Small intestine (tissue), 7 donors: Measurements from ENCODE around the gene PHC2. TPM values are rescaled to one million over a fixed set of nuclear protein-coding genes. Genes with fewer than 3 reads are reported as not detected.

Experiments used
- DNase-seq, 2 donors: peaks; one replicate each; pipeline versions ENCODE4 v3.0.0 to v3.0.0-alpha.2; 2013
- FAIRE-seq: peaks from 2 replicates; lab custom pipeline; 2012; peaks lifted over from hg19 to GRCh38; lab: Jason Lieb, UNC
- H3K27ac ChIP-seq, 3 donors: one replicate each; pipeline ENCODE4 v1.5.1; 2013; ENCODE audit warnings: low read length in 2 of 3, mild to moderate bottlenecking in 2 of 3, control low read depth in 1 of 3, inconsistent platforms in 1 of 3, low read depth in 1 of 3, moderate library complexity in 1 of 3
- H3K27me3 ChIP-seq, 3 donors: one replicate each; pipeline ENCODE4 v1.6.1; 2013; ENCODE audit warnings: low read length in 3 of 3, inconsistent platforms in 1 of 3; ENCODE audit not compliant: control insufficient read depth in 3 of 3, insufficient read depth in 3 of 3
- H3K36me3 ChIP-seq, 3 donors: one replicate each; pipeline ENCODE4 v1.6.1; 2013; ENCODE audit warnings: low read length in 3 of 3, inconsistent platforms in 1 of 3, low read depth in 1 of 3, mild to moderate bottlenecking in 1 of 3, moderate library complexity in 1 of 3; ENCODE audit not compliant: control insufficient read depth in 3 of 3, insufficient read depth in 2 of 3
- H3K4me1 ChIP-seq, 3 donors: one replicate each; pipeline ENCODE4 v1.6.1; 2013; ENCODE audit warnings: low read length in 2 of 3, inconsistent platforms in 1 of 3, low read depth in 1 of 3, mild to moderate bottlenecking in 1 of 3, moderate library complexity in 1 of 3; ENCODE audit not compliant: control insufficient read depth in 3 of 3, insufficient read depth in 2 of 3
- H3K4me3 ChIP-seq, 3 donors: one replicate each; pipeline ENCODE4 v1.5.1; 2013; ENCODE audit warnings: low read length in 3 of 3, control low read depth in 1 of 3, inconsistent platforms in 1 of 3, low read depth in 1 of 3, mild to moderate bottlenecking in 1 of 3, moderate library complexity in 1 of 3
- H3K9me3 ChIP-seq, 2 donors: one replicate each; pipeline ENCODE4 v1.6.1; 2013; ENCODE audit warnings: low read depth in 1 of 2, low read length in 1 of 2; ENCODE audit not compliant: control insufficient read depth in 2 of 2, insufficient read depth in 1 of 2
- WGBS, 3 donors: extraction: QIAGEN DNeasy Blood & Tissue Kit; methylation state at CpG; one replicate each; pipeline ENCODE4 v1.1.7; 2013; 5-methylcytosine and 5-hydroxymethylcytosine counted together
- polyA plus RNA-seq, 4 donors: library from polyadenylated mRNA; stranded (reverse) in 3 of 4; unstranded in 1 of 4; fragments of 200-250 nt in 3 of 4; fragments of 120-200 nt in 1 of 4; gene quantifications; one replicate each; pipeline versions ENCODE4 v1.2.1 to v1.2.3, GENCODE V29; 2013
- donor health status: healthy with polysubstance abuse.
- donor health status: control.
- donor health status: control.
- donor health status: Bipolar disorder and iron deficiency.
- donor health status: healthy.

Gene PHC2
- polyA plus RNA-seq, 4 donors, result 41.2 to 110 (median 47.8) TPM

GRCh38 chr1:33377756-33378155, 53.1 kb downstream of the PHC2 start:
- FAIRE-seq, result no peak
- Histone ChIP-seq H3K36me3 (peaks cover 0 to 5% (median 0%) of the 10 kb centered on the region in 3 donors), H3K4me3 (no peak overlapping the region), H3K27ac (peak overlapping the region in 1 of 3 donors; percentile 55), H3K9me3 (no peaks in the 10 kb centered on the region), H3K27me3 (no peaks in the 10 kb centered on the region), H3K4me1 (peaks cover 0 to 30% (median 0%) of the 10 kb centered on the region in 3 donors)
- peak; percentile 31 to 85 for DNase-seq
- 19 to 49% (median 37%) methylated on average over 1 of the region's 1 CpG for WGBS, 3 donors

- H3K27ac ChIP-seq, result peak overlapping the region in 1 of 3 donors; percentile 55
- 13 to 80% (median 31%) methylated on average over 1 of the region's 1 CpG for WGBS, 3 donors
- no peaks in the 10 kb centered on the region for H3K9me3 ChIP-seq
- no peak overlapping the region for H3K4me3 ChIP-seq
- FAIRE-seq (no peak), DNase-seq (peak; percentile 34 to 53)
- H3K27me3 ChIP-seq, result no peaks in the 10 kb centered on the region
- peaks cover 0 to 30% (median 0%) of the 10 kb centered on the region in 3 donors for H3K4me1 ChIP-seq
- peaks cover 0 to 12% (median 0%) of the 10 kb centered on the region in 3 donors for H3K36me3 ChIP-seq
Observed at GRCh38 chr1:33377013-33377412, 53.9 kb downstream of the PHC2 start.

DNA sequence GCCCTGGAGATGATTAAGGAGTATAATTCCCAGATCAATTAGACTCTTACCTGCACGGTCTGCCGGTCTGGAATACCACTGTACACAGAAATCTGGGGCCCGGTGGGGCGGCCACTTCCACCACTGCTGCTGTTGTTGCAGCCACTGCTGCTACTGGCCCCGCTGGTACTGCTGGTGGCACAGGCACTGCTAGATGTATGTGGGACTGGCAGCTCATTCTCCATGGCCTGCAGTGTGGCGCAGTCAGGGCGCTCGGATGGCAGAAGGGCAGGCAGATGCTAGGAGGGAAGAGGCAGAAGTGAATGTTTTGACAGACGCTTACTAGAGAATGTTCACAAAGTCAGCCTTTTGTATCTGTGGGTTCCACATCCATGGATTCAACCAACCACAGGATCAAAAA, 55.6 kb downstream of the PHC2 start:
- WGBS, 3 donors, result 95 to 96% (median 95%) methylated on average over 9 of the region's 9 CpGs
- Histone ChIP-seq H3K4me1 (peaks cover 0 to 30% (median 0%) of the 10 kb centered on the region in 3 donors), H3K4me3 (no peak overlapping the region), H3K9me3 (no peaks in the 10 kb centered on the region), H3K27ac (no peak overlapping the region), H3K27me3 (no peaks in the 10 kb centered on the region), H3K36me3 (peaks cover 0 to 27% (median 0%) of the 10 kb centered on the region in 3 donors)
- no peak for FAIRE-seq
- no peak for DNase-seq

DNA sequence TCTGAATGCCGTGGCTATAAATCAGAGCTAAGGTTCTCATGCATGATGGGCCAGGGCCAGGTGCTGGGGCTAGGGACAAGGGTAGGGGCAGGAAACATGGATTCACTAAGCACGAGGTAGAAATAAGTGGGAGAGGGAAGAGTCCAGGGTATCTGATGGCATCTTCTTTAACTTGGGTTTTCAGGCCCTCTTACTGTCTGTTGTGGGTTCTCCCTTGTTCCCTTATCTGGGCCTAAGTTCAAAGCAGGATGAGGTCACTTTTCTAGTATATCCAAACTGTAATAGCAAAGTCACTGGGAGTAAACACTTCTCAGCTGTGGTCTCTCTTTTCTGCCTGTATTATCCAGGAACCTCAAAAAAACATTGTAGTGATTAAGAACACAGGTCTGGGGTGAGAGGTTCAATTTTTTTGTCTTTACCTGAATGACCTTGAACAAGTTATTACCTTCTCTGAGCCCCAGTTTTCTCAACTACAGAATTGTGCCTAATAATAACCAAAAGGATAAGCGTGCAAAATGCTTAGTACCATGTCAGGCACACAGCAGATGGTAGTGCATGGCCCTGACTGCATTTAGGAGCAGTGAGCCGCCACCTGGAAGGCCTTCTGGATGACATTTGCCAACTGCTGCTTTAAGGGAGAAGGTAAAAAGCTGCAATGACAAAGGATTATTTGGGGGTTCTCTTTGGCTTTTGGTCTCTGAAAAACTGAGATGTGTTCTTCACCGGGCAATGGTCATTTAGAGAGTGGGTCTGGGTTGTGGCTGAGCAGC, 56.4 kb downstream of the PHC2 start:
- DNase-seq (no peak), FAIRE-seq (no peak)
- Histone ChIP-seq H3K36me3 (peaks cover 0 to 31% (median 0%) of the 10 kb centered on the region in 3 donors), H3K4me3 (no peak overlapping the region), H3K27me3 (no peaks in the 10 kb centered on the region), H3K27ac (peak overlapping the region in 1 of 3 donors; percentile 52), H3K4me1 (peaks cover 0 to 23% (median 0%) of the 10 kb centered on the region in 3 donors), H3K9me3 (no peaks in the 10 kb centered on the region)
- WGBS, 3 donors, result 61 to 79% (median 77%) methylated on average over 5 of the region's 5 CpGs

- no peaks in the 10 kb centered on the region for H3K9me3 ChIP-seq
- DNase-seq, result no peak
- 66 to 84% (median 81%) methylated on average over 4 of the region's 4 CpGs for WGBS, 3 donors
- no peak overlapping the region for H3K4me3 ChIP-seq
- no peak for FAIRE-seq
- peaks cover 0 to 40% (median 0%) of the 10 kb centered on the region in 3 donors for H3K36me3 ChIP-seq
- H3K27me3 ChIP-seq, result no peaks in the 10 kb centered on the region
- H3K27ac ChIP-seq, result no peak overlapping the region
- H3K4me1 ChIP-seq, result peaks cover 0 to 18% (median 0%) of the 10 kb centered on the region in 3 donors
Observed at GRCh38 chr1:33373606-33374005, 57.3 kb downstream of the PHC2 start.

DNA sequence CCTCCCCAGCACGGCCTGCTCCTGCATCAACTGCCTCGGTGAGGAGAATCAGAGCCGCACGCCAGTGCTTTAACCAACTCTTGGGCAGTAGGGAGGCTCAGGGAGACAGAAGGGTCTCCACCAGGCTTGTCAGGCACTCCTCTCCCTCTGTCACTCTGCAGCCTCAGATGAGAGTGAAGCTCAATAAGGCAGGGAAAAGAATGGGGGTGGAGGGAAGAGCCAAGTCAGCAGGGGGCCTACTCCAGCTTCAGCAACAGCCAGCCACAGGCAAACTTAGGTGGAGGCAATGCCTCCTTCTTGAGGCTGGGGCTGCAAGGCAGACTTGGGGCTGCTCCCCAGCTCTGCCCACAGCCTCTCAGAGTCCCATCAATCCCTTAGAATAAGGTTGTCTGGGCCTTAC, 58.2 kb downstream of the PHC2 start:
- Histone ChIP-seq H3K27me3 (no peaks in the 10 kb centered on the region), H3K27ac (no peak overlapping the region), H3K36me3 (peaks cover 0 to 48% (median 0%) of the 10 kb centered on the region in 3 donors), H3K9me3 (no peaks in the 10 kb centered on the region), H3K4me3 (no peak overlapping the region), H3K4me1 (peaks cover 0 to 11% (median 0%) of the 10 kb centered on the region in 3 donors)
- no peak for FAIRE-seq
- DNase-seq, result no peak
- WGBS, 3 donors, result 87 to 98% (median 92%) methylated on average over 4 of the region's 4 CpGs

DNA sequence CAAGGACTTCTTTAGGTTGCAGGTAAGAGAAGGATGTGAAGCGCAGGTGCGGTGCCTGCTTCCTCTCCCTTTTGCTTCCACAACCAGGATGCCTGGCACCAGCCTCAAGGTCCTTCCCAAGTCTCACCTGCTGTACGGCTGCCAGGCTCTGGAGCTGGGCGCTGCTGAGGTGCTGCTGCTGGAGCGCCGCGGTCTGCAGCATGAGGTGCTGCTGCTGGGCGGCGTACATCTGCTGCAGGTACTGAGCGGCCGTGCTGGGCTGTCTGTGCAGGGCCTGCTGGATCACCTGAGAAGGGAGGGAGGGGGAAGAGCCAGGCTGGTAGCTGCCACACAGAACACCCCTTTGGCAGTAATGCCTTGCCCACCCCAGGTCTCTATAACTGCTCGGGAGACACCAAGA, 58.7 kb downstream of the PHC2 start:
- FAIRE-seq (no peak), DNase-seq (no peak)
- Histone ChIP-seq H3K36me3 (peaks cover 0 to 49% (median 0%) of the 10 kb centered on the region in 3 donors), H3K27ac (no peak overlapping the region), H3K9me3 (no peaks in the 10 kb centered on the region), H3K4me3 (no peak overlapping the region), H3K4me1 (peaks cover 0 to 8% (median 0%) of the 10 kb centered on the region in 3 donors), H3K27me3 (no peaks in the 10 kb centered on the region)
- WGBS, 3 donors, result 92 to 94% (median 93%) methylated on average over 12 of the region's 12 CpGs

GRCh38 chr1:33371334-33371733, 59.6 kb downstream of the PHC2 start:
- FAIRE-seq (no peak), DNase-seq (no peak)
- H3K9me3 ChIP-seq, result no peaks in the 10 kb centered on the region
- peaks cover 0 to 54% (median 0%) of the 10 kb centered on the region in 3 donors for H3K36me3 ChIP-seq
- no peaks in the 10 kb centered on the region for H3K27me3 ChIP-seq
- H3K27ac ChIP-seq, result no peak overlapping the region
- H3K4me1 ChIP-seq, result peaks cover 0 to 4% (median 0%) of the 10 kb centered on the region in 3 donors
- 88 to 92% (median 89%) methylated on average over 9 of the region's 9 CpGs for WGBS, 3 donors
- no peak overlapping the region for H3K4me3 ChIP-seq
